ENCODE results near the gene PARD3B.

PARD3B gene

GRCh38 chr2:205189301-205189700 lies 644.0 kb downstream of the PARD3B start:
- H3K4me2 ChIP-seq (ENCODE audit: low read length) = no peak overlapping the region

GRCh38 chr2:205190528-205190927 lies 645.3 kb downstream of the PARD3B start:
- H3K4me1 ChIP-seq (ENCODE audit: control insufficient read depth, low read length) = no peaks in the 10 kb centered on the region
- H3F3A ChIP-seq (ENCODE audit: control insufficient read depth, insufficient read depth) = no peaks in the 10 kb centered on the region
- no peaks in the 10 kb centered on the region for H3K36me3 ChIP-seq (ENCODE audit: control insufficient read depth, low read length)
- H3K9me2 ChIP-seq (replicated peaks; ENCODE audit: control insufficient read depth, low read length) = no peaks in the 10 kb centered on the region
- H3K79me2 ChIP-seq (ENCODE audit: control insufficient read depth, low read length) = no peaks in the 10 kb centered on the region
- TF ChIP-seq EZH2phosphoT487 (IDR thresholded peaks at IDR 0.05; ENCODE audit: borderline replicate concordance, low read length) = no peak
- no peak for TF ChIP-seq CTCF (IDR thresholded peaks at IDR 0.05; ENCODE audit: low read depth, low read length, poor library complexity, severe bottlenecking)
- no peak overlapping the region for H3K4me3 ChIP-seq (ENCODE audit: low read length)
- no peak overlapping the region for H3K27ac ChIP-seq (ENCODE audit: low read depth, low read length)
- H4K20me1 ChIP-seq (ENCODE audit: control insufficient read depth, insufficient read depth, low read depth, low read length) = no peaks in the 10 kb centered on the region
- no peaks in the 10 kb centered on the region for H3K27me3 ChIP-seq (ENCODE audit: control insufficient read depth, low read length)
- H3K4me2 ChIP-seq (ENCODE audit: low read length) = no peak overlapping the region
- no peaks in the 10 kb centered on the region for H3K9me3 ChIP-seq (ENCODE audit: control insufficient read depth, insufficient read depth, low read length)

More at GRCh38 chr2:205189301-205189700, 644.0 kb downstream of the PARD3B start:
- Histone ChIP-seq H3K27me3 (ENCODE audit: control insufficient read depth, low read length) (no peaks in the 10 kb centered on the region), H3K27ac (ENCODE audit: low read depth, low read length) (no peak overlapping the region), H3K4me1 (ENCODE audit: control insufficient read depth, low read length) (no peaks in the 10 kb centered on the region), H3K9me2 (replicated peaks; ENCODE audit: control insufficient read depth, low read length) (no peaks in the 10 kb centered on the region), H3K79me2 (ENCODE audit: control insufficient read depth, low read length) (no peaks in the 10 kb centered on the region), H3K4me3 (ENCODE audit: low read length) (no peak overlapping the region), H3K36me3 (ENCODE audit: control insufficient read depth, low read length) (no peaks in the 10 kb centered on the region), H3K9me3 (ENCODE audit: control insufficient read depth, insufficient read depth, low read length) (no peaks in the 10 kb centered on the region), H4K20me1 (ENCODE audit: control insufficient read depth, insufficient read depth, low read depth, low read length) (no peaks in the 10 kb centered on the region), H3F3A (ENCODE audit: control insufficient read depth, insufficient read depth) (no peaks in the 10 kb centered on the region)
- TF ChIP-seq CTCF (IDR thresholded peaks at IDR 0.05; ENCODE audit: low read depth, low read length, poor library complexity, severe bottlenecking) = no peak
- TF ChIP-seq EZH2phosphoT487 (IDR thresholded peaks at IDR 0.05; ENCODE audit: borderline replicate concordance, low read length) = no peak

- no peaks in the 10 kb centered on the region for H3K27me3 ChIP-seq (ENCODE audit: control insufficient read depth, low read length)
- no peaks in the 10 kb centered on the region for H3K4me1 ChIP-seq (ENCODE audit: control insufficient read depth, low read length)
- H3K36me3 ChIP-seq (ENCODE audit: control insufficient read depth, low read length) = no peaks in the 10 kb centered on the region
- TF ChIP-seq EZH2phosphoT487 (IDR thresholded peaks at IDR 0.05; ENCODE audit: borderline replicate concordance, low read length) (no peak), CTCF (IDR thresholded peaks at IDR 0.05; ENCODE audit: low read depth, low read length, poor library complexity, severe bottlenecking) (no peak)
- H3K79me2 ChIP-seq (ENCODE audit: control insufficient read depth, low read length) = no peaks in the 10 kb centered on the region
- no peaks in the 10 kb centered on the region for H3K9me2 ChIP-seq (replicated peaks; ENCODE audit: control insufficient read depth, low read length)
- no peaks in the 10 kb centered on the region for H3K9me3 ChIP-seq (ENCODE audit: control insufficient read depth, insufficient read depth, low read length)
- H4K20me1 ChIP-seq (ENCODE audit: control insufficient read depth, insufficient read depth, low read depth, low read length) = no peaks in the 10 kb centered on the region
- no peak overlapping the region for H3K4me3 ChIP-seq (ENCODE audit: low read length)
- no peaks in the 10 kb centered on the region for H3F3A ChIP-seq (ENCODE audit: control insufficient read depth, insufficient read depth)
- H3K4me2 ChIP-seq (ENCODE audit: low read length) = no peak overlapping the region
- no peak overlapping the region for H3K27ac ChIP-seq (ENCODE audit: low read depth, low read length)
Measured at GRCh38 chr2:205193125-205193835, 648.0 kb downstream of the PARD3B start.
